ENCODE data around the gene SLC40A1. TPM values are rescaled to one million over a fixed set of nuclear protein-coding genes. Genes with fewer than 3 reads are reported as not detected.

The SLC40A1 gene
- total RNA-seq, 1 donor from 2014 or later = 8.3 TPM

- DNase-seq (ENCODE audit: low read depth) = no peak
- Histone ChIP-seq H3K4me3 (ENCODE audit: low read depth, low read length) (no peak overlapping the region), H3K27me3 (ENCODE audit: control insufficient read depth, insufficient read depth, low read length) (no peaks in the 10 kb centered on the region), H3K36me3 (ENCODE audit: control insufficient read depth, insufficient read depth, low read length) (no peaks in the 10 kb centered on the region)
- no peak for TF ChIP-seq CTCF (IDR thresholded peaks at IDR 0.05; ENCODE audit: insufficient read depth, low read length, poor library complexity, severe bottlenecking)
These were observed 67.7 kb downstream of the SLC40A1 start for GRCh38 chr2:189512879-189513278.

- TF ChIP-seq CTCF (IDR thresholded peaks at IDR 0.05; ENCODE audit: insufficient read depth, low read length, poor library complexity, severe bottlenecking) = no peak
- Histone ChIP-seq H3K36me3 (ENCODE audit: control insufficient read depth, insufficient read depth, low read length) (no peaks in the 10 kb centered on the region), H3K4me3 (ENCODE audit: low read depth, low read length) (no peak overlapping the region), H3K27me3 (ENCODE audit: control insufficient read depth, insufficient read depth, low read length) (no peaks in the 10 kb centered on the region)
- no peak for DNase-seq (ENCODE audit: low read depth)
These were observed 68.6 kb downstream of the SLC40A1 start for GRCh38 chr2:189511960-189512319.

GRCh38 chr2:189511210-189511959, 69.2 kb downstream of the SLC40A1 start:
- TF ChIP-seq CTCF (IDR thresholded peaks at IDR 0.05; ENCODE audit: insufficient read depth, low read length, poor library complexity, severe bottlenecking) = no peak
- Histone ChIP-seq H3K27me3 (ENCODE audit: control insufficient read depth, insufficient read depth, low read length) (no peaks in the 10 kb centered on the region), H3K4me3 (ENCODE audit: low read depth, low read length) (no peak overlapping the region), H3K36me3 (ENCODE audit: control insufficient read depth, insufficient read depth, low read length) (no peaks in the 10 kb centered on the region)
- no peak for DNase-seq (ENCODE audit: low read depth)

Other genes with a start within 250 kb of the SLC40A1 start
- 42.2 and 46.8 TPM in 2 replicates for gene WDR75, start 139.3 kb downstream of the SLC40A1 start, total RNA-seq
- 34.6 and 39.9 TPM in 2 replicates for gene ASNSD1, start 80.7 kb upstream of the SLC40A1 start, total RNA-seq
- 3.3 and 3.8 TPM in 2 replicates for gene ANKAR, start 93.9 kb upstream of the SLC40A1 start, total RNA-seq
- 6.8 and 9.0 TPM in 2 replicates for gene OSGEPL1, start 182.0 kb upstream of the SLC40A1 start, total RNA-seq
- 75.2 and 79.1 TPM in 2 replicates for gene ORMDL1, start 203.6 kb upstream of the SLC40A1 start, total RNA-seq
- 14.4 and 18.8 TPM in 2 replicates for gene PMS1, start 203.7 kb upstream of the SLC40A1 start, total RNA-seq